Measurements from ENCODE around the gene CAD. TPM values are rescaled to one million over a fixed set of nuclear protein-coding genes. Genes with fewer than 3 reads are reported as not detected.

The CAD gene
- total RNA-seq, 1 experiment from 2014 or later, result 114 TPM

GRCh38 chr2:27280826-27281225 is 63.7 kb downstream of the CAD start:
- Histone ChIP-seq H3K9me3 (ENCODE audit: control insufficient read depth in 1 of 2, insufficient read depth in 1 of 2, low read depth in 1 of 2, low read length in 2 of 2) (no peaks in the 10 kb centered on the region), H3K9ac (ENCODE audit: low read length) (no peak overlapping the region), H3K9me2 (ENCODE audit: insufficient read depth) (no peaks in the 10 kb centered on the region), H3K27ac (ENCODE audit: low read depth, low read length) (no peak overlapping the region), H3K36me3 (ENCODE audit: control insufficient read depth in 1 of 2, insufficient read depth in 2 of 2, low read length in 2 of 2) (no peaks in the 10 kb centered on the region), H2AFZ (ENCODE audit: low read depth, low read length, poor library complexity, severe bottlenecking) (no peak overlapping the region), H3K4me3 (replicated peaks in 1 of 2; ENCODE audit: low read depth in 1 of 2, low read length in 2 of 2) (no peak overlapping the region), H3K79me2 (ENCODE audit: insufficient read depth, low read length) (no peaks in the 10 kb centered on the region), H3K4me1 (ENCODE audit: control insufficient read depth in 1 of 2, insufficient read depth in 2 of 2, low read length in 2 of 2) (peaks cover 2 to 28% of the 10 kb centered on the region in 2 experiments), H3K4me2 (ENCODE audit: low read length) (no peak overlapping the region), H3K27me3 (ENCODE audit: insufficient read depth, low read length) (no peaks in the 10 kb centered on the region), H4K20me1 (ENCODE audit: insufficient read depth) (no peaks in the 10 kb centered on the region)
- ChIA-PET RAD21 (ENCODE audit: low non-redundant PET in 1 of 2, low total read pairs in 2 of 2, uncharacterized antibody in 2 of 2, unreplicated experiment in 2 of 2) (interaction anchor here in 1 of 2 experiments (1.5 kb wide), 1 partner anchor 32 kb away, joined by 3 read pairs; no protein-coding TSS in a partner anchor), CTCF (interaction anchor here (1.1 to 5.6 kb wide), 7 partner anchors 11 to 89 kb away, joined by 3 to 50 read pairs (median 12); partner anchors contain the start of gene MPV17), POLR2A (interaction anchor here (1.7 kb wide), 1 partner anchor 18 kb away, joined by 5 read pairs; the partner anchor contains the start of gene SLC30A3)
- DNase-seq (ENCODE audit: low read depth, low spot score) (no peak), ATAC-seq (no peak)
- BruUV-seq (replicated peaks), result no TSS peak
- intact Hi-C loops (cut with micrococcal nuclease), result loop anchor here (1.0 to 5.0 kb wide), 3 partner anchors 31 to 314 kb away; no protein-coding TSS in a partner anchor
- no peak for TF ChIP-seq ELF1 (IDR thresholded peaks at IDR 0.05; ENCODE audit: borderline replicate concordance, low read depth)

- no peak for DNase-seq (ENCODE audit: low read depth, low spot score)
- Histone ChIP-seq H3K4me1 (ENCODE audit: control insufficient read depth in 1 of 2, insufficient read depth in 2 of 2, low read length in 2 of 2) (peaks cover 2 to 28% of the 10 kb centered on the region in 2 experiments), H3K79me2 (ENCODE audit: insufficient read depth, low read length) (no peaks in the 10 kb centered on the region), H3K4me2 (ENCODE audit: low read length) (peak overlapping the region; percentile 34; the same call in 1 of the 2 replicates), H3K9ac (ENCODE audit: low read length) (no peak overlapping the region), H3K27me3 (ENCODE audit: insufficient read depth, low read length) (no peaks in the 10 kb centered on the region), H2AFZ (ENCODE audit: low read depth, low read length, poor library complexity, severe bottlenecking) (no peak overlapping the region), H4K20me1 (ENCODE audit: insufficient read depth) (no peaks in the 10 kb centered on the region), H3K9me3 (ENCODE audit: control insufficient read depth in 1 of 2, insufficient read depth in 1 of 2, low read depth in 1 of 2, low read length in 2 of 2) (no peaks in the 10 kb centered on the region), H3K9me2 (ENCODE audit: insufficient read depth) (no peaks in the 10 kb centered on the region), H3K4me3 (replicated peaks in 1 of 2; ENCODE audit: low read depth in 1 of 2, low read length in 2 of 2) (no peak overlapping the region), H3K27ac (ENCODE audit: low read depth, low read length) (no peak overlapping the region), H3K36me3 (ENCODE audit: control insufficient read depth in 1 of 2, insufficient read depth in 2 of 2, low read length in 2 of 2) (no peaks in the 10 kb centered on the region)
- ChIA-PET POLR2A (interaction anchor here (2.3 kb wide), 1 partner anchor 12 kb away, joined by 8 read pairs; no protein-coding TSS in a partner anchor), RAD21 (ENCODE audit: low non-redundant PET in 1 of 2, low total read pairs in 2 of 2, uncharacterized antibody in 2 of 2, unreplicated experiment in 2 of 2) (interaction anchor here in 1 of 2 experiments (1.2 kb wide), 1 partner anchor 22 kb away, joined by 3 read pairs; no protein-coding TSS in a partner anchor), CTCF (interaction anchor here (1.3 to 5.6 kb wide), 4 partner anchors 11 to 90 kb away, joined by 3 to 50 read pairs (median 17); no protein-coding TSS in a partner anchor)
- intact Hi-C loops (cut with micrococcal nuclease), result loop anchor here (2.0 to 5.0 kb wide), 2 partner anchors 183 to 314 kb away; no protein-coding TSS in a partner anchor
- BruUV-seq (replicated peaks), result no TSS peak
- TF ChIP-seq EZH2phosphoT487 (IDR thresholded peaks at IDR 0.05; ENCODE audit: borderline replicate concordance), result no peak
- no peak for TF ChIP-seq TCF7L2 (IDR thresholded peaks at IDR 0.05; ENCODE audit: borderline replicate concordance, extremely low read depth, insufficient read depth, insufficient read length)
- TF ChIP-seq CBX3 (IDR thresholded peaks at IDR 0.05; ENCODE audit: low read depth), result no peak
- TF ChIP-seq ZNF274 (IDR thresholded peaks at IDR 0.05; ENCODE audit: low read depth, low read length), result no peak
- TF ChIP-seq CTCF (IDR thresholded peaks at IDR 0.05 in 2 of 3, conservative IDR thresholded peaks at IDR 0.05 in 1 of 3; ENCODE audit: borderline replicate concordance in 1 of 3, insufficient read depth in 1 of 3, low read depth in 2 of 3, low read length in 2 of 3), result no peak
- no peak for TF ChIP-seq ZFX (IDR thresholded peaks at IDR 0.05)
- TF ChIP-seq FOSL1 (IDR thresholded peaks at IDR 0.05; ENCODE audit: low read depth), result no peak
- no peak for ATAC-seq
Observed at GRCh38 chr2:27281442-27281841, 64.3 kb downstream of the CAD start.

Measured in HCT116 (cell line).